CD4-positive, alpha-beta T cell treated with Interleukin-17A for 1 hour (primary cell): ENCODE data around the gene ARMH3.

Experiments
- DNase-seq: peaks from one replicate; pipeline ENCODE4 v3.0.0-alpha.2; 2020

Gene ARMH3

GRCh38 chr10:101848408-101848807 is 207.6 kb downstream of the ARMH3 start:
- DNase-seq, result no peak

- DNase-seq, result no peak
Observed at GRCh38 chr10:101845893-101846292, 210.1 kb downstream of the ARMH3 start.

GRCh38 chr10:101843032-101844021 is 212.6 kb downstream of the ARMH3 start, which contains the start of gene KCNIP2:
Gene KCNIP2 (minus strand): TSS chr10:101843800. CDS start chr10:101843568, 232 bp downstream.
- peak; percentile 65 for DNase-seq

GRCh38 chr10:101841826-101842225 is 214.1 kb downstream of the ARMH3 start:
- DNase-seq, result no peak

- peak; percentile 81 for DNase-seq
Observed at GRCh38 chr10:101840741-101841453, 215.1 kb downstream of the ARMH3 start.

- peak; percentile 57 for DNase-seq
Observed at GRCh38 chr10:101840102-101840684, 215.8 kb downstream of the ARMH3 start.

- peak; percentile 68 for DNase-seq
Observed at GRCh38 chr10:101839416-101840063, 216.4 kb downstream of the ARMH3 start.

GRCh38 chr10:101839002-101839401 is 217.0 kb downstream of the ARMH3 start:
- DNase-seq, result no peak

- DNase-seq, result no peak
Observed at GRCh38 chr10:101838416-101838970, 217.5 kb downstream of the ARMH3 start.

- DNase-seq, result no peak
Observed at GRCh38 chr10:101837748-101838147, 218.2 kb downstream of the ARMH3 start.

GRCh38 chr10:101835362-101835761 is 220.6 kb downstream of the ARMH3 start:
- no peak for DNase-seq

GRCh38 chr10:101834341-101834740 is 221.6 kb downstream of the ARMH3 start:
- DNase-seq, result no peak

- DNase-seq, result no peak
Observed at GRCh38 chr10:101833466-101833865, 222.5 kb downstream of the ARMH3 start.

GRCh38 chr10:101832325-101832771 is 223.6 kb downstream of the ARMH3 start:
- no peak for DNase-seq

- no peak for DNase-seq
Observed at GRCh38 chr10:101831169-101831811, 224.7 kb downstream of the ARMH3 start.

GRCh38 chr10:101830322-101831168 is 225.4 kb downstream of the ARMH3 start:
- DNase-seq, result peak; percentile 95

GRCh38 chr10:101829561-101830315 is 226.2 kb downstream of the ARMH3 start:
- peak; percentile 79 for DNase-seq

- no peak for DNase-seq
Observed at GRCh38 chr10:101828766-101829551, 227.0 kb downstream of the ARMH3 start.

GRCh38 chr10:101827919-101828600 is 227.9 kb downstream of the ARMH3 start:
- no peak for DNase-seq
